ENCODE results near the gene LZIC.

- no peak for TF ChIP-seq ZBTB1 (CRISPR knock-in tag; IDR thresholded peaks at IDR 0.05; ENCODE audit: borderline replicate concordance)
- no peak for TF ChIP-seq FOXP1 (IDR thresholded peaks at IDR 0.05)
- TF ChIP-seq FOXP1 (CRISPR knock-in tag; IDR thresholded peaks at IDR 0.05), result no peak
- TF ChIP-seq, protein P1, sequence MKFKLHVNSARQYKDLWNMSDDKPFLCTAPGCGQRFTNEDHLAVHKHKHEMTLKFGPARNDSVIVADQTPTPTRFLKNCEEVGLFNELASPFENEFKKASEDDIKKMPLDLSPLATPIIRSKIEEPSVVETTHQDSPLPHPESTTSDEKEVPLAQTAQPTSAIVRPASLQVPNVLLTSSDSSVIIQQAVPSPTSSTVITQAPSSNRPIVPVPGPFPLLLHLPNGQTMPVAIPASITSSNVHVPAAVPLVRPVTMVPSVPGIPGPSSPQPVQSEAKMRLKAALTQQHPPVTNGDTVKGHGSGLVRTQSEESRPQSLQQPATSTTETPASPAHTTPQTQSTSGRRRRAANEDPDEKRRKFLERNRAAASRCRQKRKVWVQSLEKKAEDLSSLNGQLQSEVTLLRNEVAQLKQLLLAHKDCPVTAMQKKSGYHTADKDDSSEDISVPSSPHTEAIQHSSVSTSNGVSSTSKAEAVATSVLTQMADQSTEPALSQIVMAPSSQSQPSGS (CRISPR knock-in tag; IDR thresholded peaks at IDR 0.05), result no peak
- TF ChIP-seq SMC3 (IDR thresholded peaks at IDR 0.05; ENCODE audit: low read length), result no peak
- TF ChIP-seq, protein P2, sequence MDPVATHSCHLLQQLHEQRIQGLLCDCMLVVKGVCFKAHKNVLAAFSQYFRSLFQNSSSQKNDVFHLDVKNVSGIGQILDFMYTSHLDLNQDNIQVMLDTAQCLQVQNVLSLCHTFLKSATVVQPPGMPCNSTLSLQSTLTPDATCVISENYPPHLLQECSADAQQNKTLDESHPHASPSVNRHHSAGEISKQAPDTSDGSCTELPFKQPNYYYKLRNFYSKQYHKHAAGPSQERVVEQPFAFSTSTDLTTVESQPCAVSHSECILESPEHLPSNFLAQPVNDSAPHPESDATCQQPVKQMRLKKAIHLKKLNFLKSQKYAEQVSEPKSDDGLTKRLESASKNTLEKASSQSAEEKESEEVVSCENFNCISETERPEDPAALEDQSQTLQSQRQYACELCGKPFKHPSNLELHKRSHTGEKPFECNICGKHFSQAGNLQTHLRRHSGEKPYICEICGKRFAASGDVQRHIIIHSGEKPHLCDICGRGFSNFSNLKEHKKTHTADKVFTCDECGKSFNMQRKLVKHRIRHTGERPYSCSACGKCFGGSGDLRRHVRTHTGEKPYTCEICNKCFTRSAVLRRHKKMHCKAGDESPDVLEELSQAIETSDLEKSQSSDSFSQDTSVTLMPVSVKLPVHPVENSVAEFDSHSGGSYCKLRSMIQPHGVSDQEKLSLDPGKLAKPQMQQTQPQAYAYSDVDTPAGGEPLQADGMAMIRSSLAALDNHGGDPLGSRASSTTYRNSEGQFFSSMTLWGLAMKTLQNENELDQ (CRISPR knock-in tag; IDR thresholded peaks at IDR 0.05; ENCODE audit: borderline replicate concordance), result no peak
- TF ChIP-seq EEA1 (CRISPR knock-in tag; IDR thresholded peaks at IDR 0.05; ENCODE audit: borderline replicate concordance), result no peak
- no peak for TF ChIP-seq REST (IDR thresholded peaks at IDR 0.05; ENCODE audit: borderline replicate concordance in 1 of 2, low read depth in 1 of 2, low read length in 2 of 2)
- no peak for TF ChIP-seq ZBTB8A (CRISPR knock-in tag; IDR thresholded peaks at IDR 0.05; ENCODE audit: borderline replicate concordance, low read depth)
- no peak for TF ChIP-seq NFATC3 (CRISPR knock-in tag; IDR thresholded peaks at IDR 0.05)
- TF ChIP-seq MTF1 (CRISPR knock-in tag; IDR thresholded peaks at IDR 0.05), result no peak
- no peak for TF ChIP-seq POLR2AphosphoS5 (IDR thresholded peaks at IDR 0.05; ENCODE audit: low read depth, low read length)
- TF ChIP-seq CTCF (CRISPR knock-in tag; IDR thresholded peaks at IDR 0.05), result no peak
- TF ChIP-seq ZNF547 (CRISPR knock-in tag; IDR thresholded peaks at IDR 0.05), result no peak
- TF ChIP-seq POLR2A (IDR thresholded peaks at IDR 0.05; ENCODE audit: insufficient read depth in 1 of 2, low read depth in 2 of 2, low read length in 2 of 2), result no peak
These were observed 39.2 kb downstream of the LZIC start for GRCh38 chr1:9903801-9904527.
